Lower lobe of right lung (tissue), 2 donors: ENCODE measurements around the gene LUZP1. TPM values are rescaled to one million over a fixed set of nuclear protein-coding genes. Genes with fewer than 3 reads are reported as not detected.
"Not testable (repeated sequence)": the region's sequence is repeated elsewhere in the genome, so short reads cannot be mapped to it uniquely, and the experiment has no call there.

Source experiments
- ATAC-seq, 2 donors: fragments of 200-7000 bp; cut with Tn5 transposase; one replicate each; pipeline ENCODE4 v1.9.1; 2020 to 2022; ENCODE audit warnings: mild to moderate bottlenecking in 2 of 2, moderate library complexity in 2 of 2
- DNase-seq: peaks from one replicate; pipeline ENCODE4 v3.0.0-alpha.2; 2020
- H3K27ac ChIP-seq: fragments of 200-600 bp; one replicate; pipeline ENCODE4 v1.8.0; 2022
- H3K27me3 ChIP-seq: fragments of 200-600 bp; one replicate; pipeline ENCODE4 v1.8.0; 2022; ENCODE audit warnings: low read depth
- H3K36me3 ChIP-seq: fragments of 200-600 bp; one replicate; pipeline ENCODE4 v1.8.0; 2022; ENCODE audit warnings: mild to moderate bottlenecking
- H3K4me1 ChIP-seq: fragments of 200-600 bp; one replicate; pipeline ENCODE4 v1.8.0; 2022
- H3K4me3 ChIP-seq: fragments of 200-600 bp; one replicate; pipeline ENCODE4 v1.8.0; 2022; ENCODE audit warnings: mild to moderate bottlenecking
- H3K9me3 ChIP-seq: fragments of 200-600 bp; one replicate; pipeline ENCODE4 v1.8.0; 2022
- intact Hi-C: fragments of 100-400 bp; cut with DNase I; formaldehyde crosslinking; loops from one replicate; pipeline ENCODE4 v1.11.0; 2022
- total RNA-seq: library from RNA; stranded (reverse); fragmentation: NEBNext Ultra II Directional; extraction: Animal tissue kit (Norgen Biotek cat#: 25700); gene quantifications from one replicate; pipeline ENCODE4 v1.2.1, GENCODE V29; 2021
- TF ChIP-seq, protein P1 (sequence below): fragments of 200-600 bp; IDR thresholded peaks from one replicate; pipeline ENCODE4 v1.8.0; 2022; ENCODE audit warnings: antibody characterized with exemption, mild to moderate bottlenecking
- donor health status: DM: no; HTN: yes; CAD: no; lungs with severe emphysema.

Gene LUZP1
- total RNA-seq, 1 donor from 2014 or later: 32.5 TPM

DNA sequence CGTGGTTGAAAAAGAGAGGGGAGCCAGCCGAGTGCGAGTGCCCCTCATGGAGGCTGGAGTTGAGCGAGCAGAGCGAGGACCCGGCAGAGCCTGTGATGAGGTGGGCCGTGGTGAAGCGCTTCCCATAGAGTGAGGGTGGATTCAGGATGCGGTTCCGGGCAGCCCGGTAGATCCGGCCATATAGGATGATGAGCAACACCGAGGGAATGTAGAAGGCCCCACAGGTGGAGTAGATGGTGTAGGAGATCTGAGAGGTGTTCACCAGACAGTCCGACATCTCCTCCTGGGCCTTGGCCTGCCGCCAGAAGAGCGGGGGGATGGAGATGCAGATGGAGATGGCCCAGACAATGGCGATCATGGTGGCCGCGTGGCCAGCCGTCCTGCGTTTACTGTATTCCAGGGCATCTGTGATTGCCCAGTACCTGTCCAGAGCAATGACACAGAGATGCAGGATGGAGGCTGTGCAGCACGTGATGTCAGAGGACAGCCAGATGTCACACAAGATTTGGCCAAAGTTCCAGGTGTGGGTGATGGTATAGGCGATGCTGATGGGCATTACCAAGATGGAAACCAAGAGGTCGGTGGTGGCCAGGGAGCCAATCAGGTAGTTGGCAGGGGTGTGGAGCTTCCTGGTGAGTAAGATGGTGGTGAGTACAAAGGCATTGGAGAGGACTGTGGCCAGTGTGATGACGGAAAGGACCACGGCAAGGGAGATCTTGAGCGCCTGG lies 24.9 kb upstream of the LUZP1 start:
- Histone ChIP-seq H3K4me1 (no peaks in the 10 kb centered on the region), H3K27ac (no peak overlapping the region), H3K9me3 (no peaks in the 10 kb centered on the region), H3K4me3 (no peak overlapping the region), H3K27me3 (no peaks in the 10 kb centered on the region), H3K36me3 (no peaks in the 10 kb centered on the region)
- TF ChIP-seq, protein P1, sequence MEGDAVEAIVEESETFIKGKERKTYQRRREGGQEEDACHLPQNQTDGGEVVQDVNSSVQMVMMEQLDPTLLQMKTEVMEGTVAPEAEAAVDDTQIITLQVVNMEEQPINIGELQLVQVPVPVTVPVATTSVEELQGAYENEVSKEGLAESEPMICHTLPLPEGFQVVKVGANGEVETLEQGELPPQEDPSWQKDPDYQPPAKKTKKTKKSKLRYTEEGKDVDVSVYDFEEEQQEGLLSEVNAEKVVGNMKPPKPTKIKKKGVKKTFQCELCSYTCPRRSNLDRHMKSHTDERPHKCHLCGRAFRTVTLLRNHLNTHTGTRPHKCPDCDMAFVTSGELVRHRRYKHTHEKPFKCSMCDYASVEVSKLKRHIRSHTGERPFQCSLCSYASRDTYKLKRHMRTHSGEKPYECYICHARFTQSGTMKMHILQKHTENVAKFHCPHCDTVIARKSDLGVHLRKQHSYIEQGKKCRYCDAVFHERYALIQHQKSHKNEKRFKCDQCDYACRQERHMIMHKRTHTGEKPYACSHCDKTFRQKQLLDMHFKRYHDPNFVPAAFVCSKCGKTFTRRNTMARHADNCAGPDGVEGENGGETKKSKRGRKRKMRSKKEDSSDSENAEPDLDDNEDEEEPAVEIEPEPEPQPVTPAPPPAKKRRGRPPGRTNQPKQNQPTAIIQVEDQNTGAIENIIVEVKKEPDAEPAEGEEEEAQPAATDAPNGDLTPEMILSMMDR: no peak
- ATAC-seq (no peak), DNase-seq (no peak)
- intact Hi-C loops: no loop called here

DNA sequence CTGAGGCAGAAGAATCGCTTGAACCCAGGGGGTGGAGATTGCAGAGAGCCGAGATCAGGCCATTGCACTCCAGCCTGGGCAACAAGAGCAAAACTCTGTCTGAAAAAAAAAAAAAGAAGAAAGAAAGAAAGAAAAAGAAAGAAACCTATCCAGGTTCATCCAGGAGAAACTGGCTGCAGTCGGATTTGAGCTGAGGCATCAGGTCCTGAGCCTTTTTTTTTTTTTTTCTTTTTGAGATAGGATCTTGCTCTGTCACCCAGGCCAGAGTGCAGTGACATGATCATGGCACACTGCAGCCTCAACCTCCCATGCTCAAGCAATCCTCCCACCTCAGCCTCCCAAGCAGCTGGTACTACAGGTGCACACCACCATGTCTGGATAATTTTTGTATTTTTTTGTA lies 22.5 kb upstream of the LUZP1 start:
- ATAC-seq (no peak), DNase-seq (no peak)
- intact Hi-C loops: no loop called here
- Histone ChIP-seq H3K36me3 (no peaks in the 10 kb centered on the region), H3K4me3 (no peak overlapping the region), H3K27ac (no peak overlapping the region), H3K9me3 (no peaks in the 10 kb centered on the region), H3K4me1 (no peaks in the 10 kb centered on the region), H3K27me3 (no peaks in the 10 kb centered on the region)
- TF ChIP-seq, protein P1: no peak

DNA sequence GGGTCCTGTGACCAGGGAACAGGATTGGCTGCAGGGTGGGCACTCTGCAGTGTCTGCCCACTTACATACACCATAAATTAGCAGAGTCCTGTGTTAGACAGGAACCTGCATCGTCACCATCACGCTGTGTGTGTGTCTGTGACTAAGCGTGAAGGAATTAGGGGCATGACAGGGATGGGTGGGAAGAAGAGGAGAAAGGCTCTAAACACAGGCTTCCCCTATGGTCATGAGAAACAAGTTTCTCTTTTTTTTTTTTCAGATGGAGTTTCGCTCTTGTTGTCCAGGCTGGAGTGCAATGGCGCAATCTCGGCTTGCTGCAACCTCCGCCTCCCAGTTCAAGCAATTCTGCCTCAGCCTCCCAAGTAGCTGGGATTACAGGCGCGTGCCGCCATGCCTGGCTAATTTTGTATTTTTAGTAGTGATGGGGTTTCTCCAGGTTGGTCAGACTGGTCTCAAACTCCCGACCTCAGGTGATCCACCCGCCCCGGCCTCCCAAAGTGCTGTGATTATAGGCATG lies 20.3 kb upstream of the LUZP1 start:
- DNase-seq: peak; percentile 56
- H3K4me3 ChIP-seq, H3K36me3 ChIP-seq, H3K27me3 ChIP-seq, H3K4me1 ChIP-seq, H3K27ac ChIP-seq, intact Hi-C loops, H3K9me3 ChIP-seq: not testable (repeated sequence)
- ATAC-seq: peak; percentile 27 to 32

DNA sequence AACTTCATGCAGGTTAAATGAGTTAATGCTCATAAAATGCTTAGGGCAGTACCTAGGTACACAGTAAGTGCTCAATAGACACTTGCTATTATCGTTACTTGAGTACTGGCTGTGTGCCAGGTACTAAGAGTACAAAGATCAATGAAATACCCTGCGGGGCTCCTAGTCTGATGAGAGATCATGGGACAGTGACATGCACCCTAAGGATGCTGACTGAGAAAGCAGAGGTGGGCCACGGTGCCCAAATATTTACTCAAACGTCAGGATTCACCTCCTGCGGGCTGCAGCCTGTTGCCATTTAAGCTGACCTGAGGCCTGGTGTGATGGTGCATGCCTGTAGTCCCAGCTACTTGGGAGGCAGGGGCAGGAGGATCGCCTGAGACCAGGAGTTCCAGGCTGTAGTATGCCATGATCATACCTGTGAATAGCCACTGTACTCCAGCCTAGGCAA lies 19.8 kb upstream of the LUZP1 start:
- no peak for ATAC-seq
- intact Hi-C loops: no loop called here

DNA sequence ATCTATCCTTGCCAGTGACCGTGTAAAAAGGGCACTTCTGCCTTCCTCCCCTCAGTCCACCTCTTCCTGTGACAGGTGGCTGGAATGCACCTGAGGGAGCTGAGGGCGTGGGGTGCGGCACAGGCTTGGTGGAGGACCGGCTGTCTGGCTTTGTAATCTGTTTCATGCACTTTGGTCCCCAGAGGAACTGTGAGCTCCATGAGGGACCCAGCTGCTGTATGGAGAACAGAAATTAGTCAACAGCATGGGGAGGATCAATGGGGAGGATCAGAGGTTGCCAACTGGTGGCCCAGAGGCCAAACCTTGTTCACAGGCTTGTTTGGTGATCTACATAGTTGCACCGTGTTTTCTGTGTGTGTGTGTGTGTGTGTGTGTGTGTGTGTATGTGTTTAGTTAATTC lies 19.0 kb upstream of the LUZP1 start:
- TF ChIP-seq, protein P1: no peak
- H3K27ac ChIP-seq: no peak overlapping the region
- no peaks in the 10 kb centered on the region for H3K9me3 ChIP-seq
- ATAC-seq: no peak
- no peaks in the 10 kb centered on the region for H3K27me3 ChIP-seq
- H3K36me3 ChIP-seq: no peaks in the 10 kb centered on the region
- no peak for DNase-seq
- intact Hi-C loops: no loop called here
- H3K4me1 ChIP-seq: peaks cover 8% of the 10 kb centered on the region
- H3K4me3 ChIP-seq: no peak overlapping the region

More for the DNA sequence above, 19.8 kb upstream of the LUZP1 start:
- DNase-seq: no peak
- Histone ChIP-seq H3K4me3 (no peak overlapping the region), H3K9me3 (no peaks in the 10 kb centered on the region), H3K27ac (no peak overlapping the region), H3K4me1 (peaks cover 8% of the 10 kb centered on the region), H3K27me3 (no peaks in the 10 kb centered on the region), H3K36me3 (no peaks in the 10 kb centered on the region)
- TF ChIP-seq, protein P1: no peak

DNA sequence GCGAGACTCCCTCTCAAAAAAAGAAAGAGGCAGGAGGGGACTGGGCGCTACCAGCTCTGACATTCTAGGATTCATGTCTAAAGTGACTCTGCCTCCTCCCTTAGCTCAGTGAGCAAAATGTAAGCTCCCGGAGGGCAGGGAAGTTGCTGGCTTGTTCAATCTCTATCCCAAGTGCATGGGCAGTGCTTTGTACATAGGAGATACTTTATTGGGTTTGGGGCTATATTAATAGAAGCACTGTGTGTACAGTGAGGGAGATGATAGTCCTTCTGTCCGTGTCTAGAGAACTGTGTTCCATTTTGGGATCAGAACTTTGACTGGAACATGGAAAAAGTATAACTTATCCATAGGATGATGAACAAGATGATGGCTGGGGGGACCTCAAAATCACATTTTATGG lies 16.7 kb upstream of the LUZP1 start:
- H3K27ac ChIP-seq: no peak overlapping the region
- ATAC-seq (no peak), DNase-seq (no peak)
- H3K36me3 ChIP-seq: no peaks in the 10 kb centered on the region
- H3K4me1 ChIP-seq: peaks cover 8% of the 10 kb centered on the region
- H3K9me3 ChIP-seq: no peaks in the 10 kb centered on the region
- H3K4me3 ChIP-seq: no peak overlapping the region
- intact Hi-C loops: no loop called here
- TF ChIP-seq, protein P1: no peak
- H3K27me3 ChIP-seq: no peaks in the 10 kb centered on the region
